OCI-LY1 (cell line): Measurements from ENCODE around the gene CLEC16A.

ENCODE experiments used
- EZH2 ChIP-seq: fragments of 200-600 bp; sonication (generic), shearing (Covaris generic); IDR thresholded peaks from 2 replicates; pipeline ENCODE4 v1.8.0; 2017; ENCODE audit warnings: borderline replicate concordance, mixed run types, mild to moderate bottlenecking, antibody characterized with exemption, low read length, moderate library complexity, mixed read lengths
- TF ChIP-seq, protein P1 (sequence below): fragments of 200-600 bp; sonication (generic), shearing (Covaris generic); IDR thresholded peaks from 2 replicates; pipeline ENCODE4 v1.5.1; 2017; ENCODE audit warnings: mild to moderate bottlenecking, antibody characterized with exemption, low read length, moderate library complexity, mixed read lengths

DNA sequence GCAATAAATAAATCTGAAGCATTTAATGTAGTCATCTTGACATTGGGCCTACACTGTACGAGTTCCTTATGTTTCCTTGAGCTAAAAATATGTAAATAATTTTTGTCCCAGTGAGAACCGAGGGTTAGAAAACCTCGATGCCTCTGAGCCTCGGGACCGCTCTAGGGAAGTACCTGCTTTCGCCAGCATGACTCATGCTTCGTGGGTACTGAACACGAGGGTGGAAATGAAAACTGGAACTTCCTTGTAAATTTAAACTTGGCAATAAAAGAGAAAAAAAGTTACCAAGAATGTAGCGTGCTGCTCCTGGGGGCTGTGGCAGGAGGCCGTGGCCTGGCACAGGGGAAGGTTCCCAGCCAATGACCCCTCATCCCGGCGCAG, 237.5 kb downstream of the CLEC16A start:
- TF ChIP-seq EZH2 = no peak
- TF ChIP-seq, protein P1, sequence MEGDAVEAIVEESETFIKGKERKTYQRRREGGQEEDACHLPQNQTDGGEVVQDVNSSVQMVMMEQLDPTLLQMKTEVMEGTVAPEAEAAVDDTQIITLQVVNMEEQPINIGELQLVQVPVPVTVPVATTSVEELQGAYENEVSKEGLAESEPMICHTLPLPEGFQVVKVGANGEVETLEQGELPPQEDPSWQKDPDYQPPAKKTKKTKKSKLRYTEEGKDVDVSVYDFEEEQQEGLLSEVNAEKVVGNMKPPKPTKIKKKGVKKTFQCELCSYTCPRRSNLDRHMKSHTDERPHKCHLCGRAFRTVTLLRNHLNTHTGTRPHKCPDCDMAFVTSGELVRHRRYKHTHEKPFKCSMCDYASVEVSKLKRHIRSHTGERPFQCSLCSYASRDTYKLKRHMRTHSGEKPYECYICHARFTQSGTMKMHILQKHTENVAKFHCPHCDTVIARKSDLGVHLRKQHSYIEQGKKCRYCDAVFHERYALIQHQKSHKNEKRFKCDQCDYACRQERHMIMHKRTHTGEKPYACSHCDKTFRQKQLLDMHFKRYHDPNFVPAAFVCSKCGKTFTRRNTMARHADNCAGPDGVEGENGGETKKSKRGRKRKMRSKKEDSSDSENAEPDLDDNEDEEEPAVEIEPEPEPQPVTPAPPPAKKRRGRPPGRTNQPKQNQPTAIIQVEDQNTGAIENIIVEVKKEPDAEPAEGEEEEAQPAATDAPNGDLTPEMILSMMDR = no peak
